Peyer's patch (tissue), 4 donors: ENCODE data around the gene FGF10. TPM values are rescaled to one million over a fixed set of nuclear protein-coding genes. Genes with fewer than 3 reads are reported as not detected.

Experiments used
- DNase-seq, 3 donors: peaks; one replicate each; pipeline ENCODE4 v3.0.0-alpha.2; 2017 to 2019
- H3K27ac ChIP-seq, 4 donors: fragments of 200-600 bp; sonication (generic); one replicate each; pipeline ENCODE4 v1.5.1; 2016 to 2019
- H3K27me3 ChIP-seq, 2 donors: fragments of 200-600 bp; sonication (generic); one replicate each; pipeline ENCODE4 v1.5.1; 2019
- H3K36me3 ChIP-seq, 3 donors: fragments of 200-600 bp; sonication (generic); one replicate each; pipeline ENCODE4 v1.5.1; 2016 to 2019
- H3K4me1 ChIP-seq, 4 donors: fragments of 200-600 bp; sonication (generic); one replicate each; pipeline ENCODE4 v1.5.1; 2016 to 2019
- H3K4me3 ChIP-seq, 4 donors: fragments of 200-600 bp; sonication (generic); 1 replicate in 3 of 4; 2 replicates in 1 of 4; pipeline ENCODE4 v1.5.1; 2016 to 2019; ENCODE audit warnings: mild to moderate bottlenecking in 1 of 4
- H3K9me3 ChIP-seq, 4 donors: fragments of 200-600 bp; sonication (generic); one replicate each; pipeline ENCODE4 v1.5.1; 2016 to 2019; ENCODE audit warnings: mild to moderate bottlenecking in 1 of 4
- POLR2A ChIP-seq, 2 donors: fragments of 450-650 bp; IDR thresholded peaks; one replicate each; pipeline ENCODE4 v1.5.1; 2017; ENCODE audit warnings: antibody characterized with exemption in 2 of 2, mild to moderate bottlenecking in 2 of 2, moderate library complexity in 2 of 2
- total RNA-seq, 4 donors: library from RNA; depleted of rRNA; stranded (reverse); fragments of >200 nt; gene quantifications; one replicate each; pipeline ENCODE4 v1.1.0, GENCODE V29; 2016
- TF ChIP-seq, protein P1 (sequence below), 6 experiments: fragments of 450-650 bp in 4 of 6; fragments of 200-600 bp in 2 of 6; sonication (generic) in 1 of 6; IDR thresholded peaks; one replicate each; pipeline ENCODE4 v1.5.1; 2017 to 2019; ENCODE audit warnings: antibody characterized with exemption in 6 of 6, mild to moderate bottlenecking in 3 of 6, moderate library complexity in 1 of 6

FGF10 gene
- total RNA-seq, 4 donors from 2014 or later, result 0.53 to 10.9 (median 4.8) TPM

DNA sequence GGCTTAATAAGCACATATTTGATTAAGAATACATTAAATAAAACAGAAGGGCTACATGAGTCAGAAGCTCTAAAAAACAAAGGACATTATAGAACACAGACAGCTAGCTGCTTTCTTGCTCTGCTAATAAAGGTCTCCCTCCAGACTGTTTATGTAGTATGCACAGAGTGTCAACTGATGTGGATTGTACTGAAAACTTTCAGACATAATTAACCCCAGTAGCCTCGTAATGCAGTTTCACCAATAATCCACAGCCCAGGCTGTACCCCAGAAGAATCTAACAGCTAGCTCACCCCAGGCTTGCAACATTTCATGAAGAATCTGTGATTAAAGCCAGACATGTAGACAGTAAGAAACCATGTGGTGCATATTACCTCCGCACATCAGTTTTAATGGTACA, 30.8 kb downstream of the FGF10 start:
- Histone ChIP-seq H3K4me3 (no peak overlapping the region), H3K27me3 (no peaks in the 10 kb centered on the region), H3K4me1 (no peaks in the 10 kb centered on the region), H3K36me3 (no peaks in the 10 kb centered on the region), H3K27ac (no peak overlapping the region), H3K9me3 (no peaks in the 10 kb centered on the region)
- TF ChIP-seq, protein P1, sequence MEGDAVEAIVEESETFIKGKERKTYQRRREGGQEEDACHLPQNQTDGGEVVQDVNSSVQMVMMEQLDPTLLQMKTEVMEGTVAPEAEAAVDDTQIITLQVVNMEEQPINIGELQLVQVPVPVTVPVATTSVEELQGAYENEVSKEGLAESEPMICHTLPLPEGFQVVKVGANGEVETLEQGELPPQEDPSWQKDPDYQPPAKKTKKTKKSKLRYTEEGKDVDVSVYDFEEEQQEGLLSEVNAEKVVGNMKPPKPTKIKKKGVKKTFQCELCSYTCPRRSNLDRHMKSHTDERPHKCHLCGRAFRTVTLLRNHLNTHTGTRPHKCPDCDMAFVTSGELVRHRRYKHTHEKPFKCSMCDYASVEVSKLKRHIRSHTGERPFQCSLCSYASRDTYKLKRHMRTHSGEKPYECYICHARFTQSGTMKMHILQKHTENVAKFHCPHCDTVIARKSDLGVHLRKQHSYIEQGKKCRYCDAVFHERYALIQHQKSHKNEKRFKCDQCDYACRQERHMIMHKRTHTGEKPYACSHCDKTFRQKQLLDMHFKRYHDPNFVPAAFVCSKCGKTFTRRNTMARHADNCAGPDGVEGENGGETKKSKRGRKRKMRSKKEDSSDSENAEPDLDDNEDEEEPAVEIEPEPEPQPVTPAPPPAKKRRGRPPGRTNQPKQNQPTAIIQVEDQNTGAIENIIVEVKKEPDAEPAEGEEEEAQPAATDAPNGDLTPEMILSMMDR (IDR thresholded peaks at IDR 0.05), result no peak
- no peak for TF ChIP-seq POLR2A (IDR thresholded peaks at IDR 0.05)
- DNase-seq, result no peak

- Histone ChIP-seq H3K9me3 (no peaks in the 10 kb centered on the region), H3K36me3 (no peaks in the 10 kb centered on the region), H3K27me3 (no peaks in the 10 kb centered on the region), H3K4me1 (no peaks in the 10 kb centered on the region), H3K27ac (no peak overlapping the region), H3K4me3 (no peak overlapping the region)
- TF ChIP-seq POLR2A (IDR thresholded peaks at IDR 0.05), result no peak
- TF ChIP-seq, protein P1 (IDR thresholded peaks at IDR 0.05), result no peak
- DNase-seq, result no peak
These were observed 33.0 kb downstream of the FGF10 start for GRCh38 chr5:44356231-44356630.

DNA sequence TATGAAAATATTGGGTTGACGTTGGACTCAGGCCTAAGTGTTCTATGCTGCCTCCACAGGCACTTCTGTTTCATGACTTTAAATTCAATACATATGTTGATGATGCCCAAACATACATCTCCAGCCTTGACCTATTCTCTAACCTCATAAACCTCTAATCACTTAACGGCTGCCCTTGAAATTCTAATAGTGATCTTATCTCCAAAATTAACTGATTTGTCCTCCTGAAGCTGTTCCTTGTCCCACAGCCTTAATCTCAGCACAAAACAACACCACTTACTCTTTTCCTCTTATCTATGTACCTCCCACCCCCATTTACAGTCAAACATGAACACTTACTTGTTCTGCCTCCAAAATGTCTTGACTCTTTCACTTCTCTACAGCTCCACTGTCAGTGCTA, 43.3 kb downstream of the FGF10 start:
- Histone ChIP-seq H3K9me3 (no peaks in the 10 kb centered on the region), H3K36me3 (no peaks in the 10 kb centered on the region), H3K27ac (no peak overlapping the region), H3K4me3 (no peak overlapping the region), H3K4me1 (no peaks in the 10 kb centered on the region), H3K27me3 (no peaks in the 10 kb centered on the region)
- DNase-seq, result no peak
- TF ChIP-seq POLR2A (IDR thresholded peaks at IDR 0.05), result no peak
- TF ChIP-seq, protein P1 (IDR thresholded peaks at IDR 0.05), result no peak

DNA sequence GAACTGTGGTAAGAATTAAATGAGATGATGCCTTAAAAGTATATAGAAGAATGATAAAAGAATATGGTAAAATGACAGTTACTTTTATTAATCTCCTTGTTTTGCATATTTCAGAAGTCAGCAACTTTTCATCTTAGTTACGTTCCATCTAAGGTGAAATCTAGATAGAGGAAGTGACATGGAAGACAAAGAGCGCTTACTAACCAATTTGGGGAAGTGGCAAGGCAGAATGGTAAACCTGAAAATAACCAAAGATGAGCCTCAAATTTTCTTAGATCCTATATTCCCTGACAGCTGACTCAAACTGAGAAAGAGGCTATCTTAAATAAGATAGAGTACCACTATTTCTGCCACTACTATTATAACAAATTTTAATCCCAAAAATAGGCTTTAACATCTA, 52.5 kb downstream of the FGF10 start:
- H3K9me3 ChIP-seq, result no peaks in the 10 kb centered on the region
- H3K36me3 ChIP-seq, result no peaks in the 10 kb centered on the region
- no peak for TF ChIP-seq POLR2A (IDR thresholded peaks at IDR 0.05)
- TF ChIP-seq, protein P1 (IDR thresholded peaks at IDR 0.05), result no peak
- no peaks in the 10 kb centered on the region for H3K4me1 ChIP-seq
- no peak overlapping the region for H3K4me3 ChIP-seq
- no peak overlapping the region for H3K27ac ChIP-seq
- H3K27me3 ChIP-seq, result no peaks in the 10 kb centered on the region
- DNase-seq, result no peak

GRCh38 chr5:44334622-44335021, 54.6 kb downstream of the FGF10 start:
- no peak for DNase-seq
- no peak for TF ChIP-seq POLR2A (IDR thresholded peaks at IDR 0.05)
- TF ChIP-seq, protein P1 (IDR thresholded peaks at IDR 0.05), result no peak

More at GRCh38 chr5:44334622-44335021, 54.6 kb downstream of the FGF10 start:
- no peaks in the 10 kb centered on the region for H3K4me1 ChIP-seq
- H3K27ac ChIP-seq, result no peak overlapping the region
- no peaks in the 10 kb centered on the region for H3K36me3 ChIP-seq
- no peak overlapping the region for H3K4me3 ChIP-seq
- no peaks in the 10 kb centered on the region for H3K9me3 ChIP-seq
- H3K27me3 ChIP-seq, result no peaks in the 10 kb centered on the region
